Fibroblast of lung (primary cell): ENCODE results near the gene MAP3K2. TPM values are rescaled to one million over a fixed set of nuclear protein-coding genes. Genes with fewer than 3 reads are reported as not detected.

Experiments
- DNase-seq, 2 donors: peaks; one replicate each; pipeline versions ENCODE4 v3.0.0 to v3.0.0-alpha.2; 2010; ENCODE audit warnings: low read depth in 2 of 2
- H2AFZ ChIP-seq: 2 replicates; pipeline ENCODE4 v1.5.1; 2012; ENCODE audit warnings: low read length, control low read depth, inconsistent platforms
- H3K27ac ChIP-seq: 2 replicates; pipeline ENCODE4 v1.5.1; 2011; ENCODE audit warnings: low read length, control low read depth; ENCODE audit not compliant: insufficient read depth
- H3K27me3 ChIP-seq: 2 replicates; pipeline ENCODE4 v1.5.1; 2011; ENCODE audit warnings: mild to moderate bottlenecking, low read length; ENCODE audit not compliant: control insufficient read depth, insufficient read depth
- H3K36me3 ChIP-seq: 2 replicates; pipeline ENCODE4 v1.5.1; 2011; ENCODE audit warnings: low read length; ENCODE audit not compliant: control insufficient read depth, insufficient read depth
- H3K4me1 ChIP-seq: 2 replicates; pipeline ENCODE4 v1.5.1; 2011; ENCODE audit warnings: low read length; ENCODE audit not compliant: control insufficient read depth, insufficient read depth; ENCODE audit errors: extremely low read depth
- H3K4me2 ChIP-seq: 2 replicates; pipeline ENCODE4 v1.5.1; 2011; ENCODE audit warnings: low read length, control low read depth; ENCODE audit not compliant: insufficient read depth; ENCODE audit errors: extremely low read depth
- H3K4me3 ChIP-seq, 4 experiments: fragments of 200-600 bp in 1 of 4; sonication (generic) in 1 of 4; replicated peaks in 1 of 4; 2 replicates each; pipeline ENCODE4 v1.5.1; 2011 to 2016; ENCODE audit warnings: low read length in 4 of 4, low read depth in 3 of 4, mild to moderate bottlenecking in 3 of 4, control low read depth in 2 of 4, inconsistent platforms in 1 of 4, mixed read lengths in 1 of 4; ENCODE audit not compliant: insufficient read depth in 1 of 4; ENCODE audit errors: control extremely low read depth in 1 of 4
- H3K79me2 ChIP-seq: 2 replicates; pipeline ENCODE4 v1.5.1; 2012; ENCODE audit warnings: mild to moderate bottlenecking, low read length, inconsistent platforms; ENCODE audit not compliant: control insufficient read depth, insufficient read depth
- H3K9ac ChIP-seq: 2 replicates; pipeline ENCODE4 v1.5.1; 2011; ENCODE audit warnings: mild to moderate bottlenecking, low read length, control low read depth; ENCODE audit not compliant: insufficient read depth
- H3K9me3 ChIP-seq: 2 replicates; pipeline ENCODE4 v1.5.1; 2012; ENCODE audit warnings: low read depth, low read length; ENCODE audit not compliant: control insufficient read depth, insufficient read depth
- H4K20me1 ChIP-seq: 2 replicates; pipeline ENCODE4 v1.5.1; 2011; ENCODE audit warnings: low read length; ENCODE audit not compliant: control insufficient read depth, insufficient read depth; ENCODE audit errors: extremely low read depth
- CTCF ChIP-seq, 2 donors: IDR thresholded peaks in 1 of 2; conservative IDR thresholded peaks in 1 of 2; 1 replicate in 1 of 2; 2 replicates in 1 of 2; pipeline ENCODE4 v1.5.1; 2011 to 2012; ENCODE audit warnings: low read length in 2 of 2, control low read depth in 1 of 2, inconsistent platforms in 1 of 2, low read depth in 1 of 2, mild to moderate bottlenecking in 1 of 2
- EZH2 ChIP-seq: IDR thresholded peaks from 2 replicates; pipeline ENCODE4 v1.5.1; 2012; ENCODE audit warnings: low read length, control low read depth, mild to moderate bottlenecking; ENCODE audit errors: missing control alignments
- polyA plus RNA-seq, 2 donors: library from polyadenylated mRNA; depleted of rRNA in 1 of 2; stranded (reverse) in 1 of 2; unstranded in 1 of 2; fragments of >200 nt; gene quantifications; 2 replicates each; pipeline ENCODE4 v1.2.1, GENCODE V29; 2011 to 2012; ENCODE audit warnings: missing spikeins in 1 of 2
- total RNA-seq: library from RNA; depleted of rRNA; stranded (reverse); fragments of >200 nt; gene quantifications from 2 replicates; pipeline ENCODE4 v1.2.1, GENCODE V29; 2014

MAP3K2 gene
- total and polyA plus RNA-seq, 2 donors (not counting 1 experiment from before 2014, with no cell fraction given) = 15.6 to 30.1 TPM

GRCh38 chr2:127293748-127294562 is 93.8 kb downstream of the MAP3K2 start, which contains the start of gene ERCC3:
Gene ERCC3 (minus strand): TSS chr2:127294144. CDS start chr2:127294081, 63 bp downstream.
- H3K4me1 ChIP-seq = no peaks in the 10 kb centered on the region
- peaks cover 9% of the 10 kb centered on the region for H3K79me2 ChIP-seq
- H3K9me3 ChIP-seq = no peaks in the 10 kb centered on the region
- H2AFZ ChIP-seq = peak within 1 kb of the TSS; percentile 88
- H4K20me1 ChIP-seq = no peaks in the 10 kb centered on the region
- no peak for TF ChIP-seq CTCF (conservative IDR thresholded peaks at IDR 0.05 in 1 of 2, IDR thresholded peaks at IDR 0.05 in 1 of 2; ENCODE audit: low read depth in 1 of 2, low read length in 2 of 2)
- no peak for TF ChIP-seq EZH2
- peak within 1 kb of the TSS; percentile 74 to 98 (median 96) for H3K4me3 ChIP-seq
- H3K9ac ChIP-seq = peak within 1 kb of the TSS; percentile 87
- H3K4me2 ChIP-seq = peak within 1 kb of the TSS; percentile 64
- peaks cover 11% of the 10 kb centered on the region for H3K36me3 ChIP-seq
- DNase-seq = peak; percentile 81 to 82
- H3K27me3 ChIP-seq = no peaks in the 10 kb centered on the region
- H3K27ac ChIP-seq = peak within 1 kb of the TSS; percentile 83

GRCh38 chr2:127293386-127293747 is 94.4 kb downstream of the MAP3K2 start:
- TF ChIP-seq EZH2 (no peak), CTCF (conservative IDR thresholded peaks at IDR 0.05 in 1 of 2, IDR thresholded peaks at IDR 0.05 in 1 of 2; ENCODE audit: low read depth in 1 of 2, low read length in 2 of 2) (no peak)
- Histone ChIP-seq H3K79me2 (peaks cover 9% of the 10 kb centered on the region), H3K27me3 (no peaks in the 10 kb centered on the region), H2AFZ (peak overlapping the region; percentile 88), H3K9ac (peak overlapping the region; percentile 87), H3K9me3 (no peaks in the 10 kb centered on the region), H4K20me1 (no peaks in the 10 kb centered on the region), H3K27ac (peak overlapping the region; percentile 83), H3K36me3 (peaks cover 14% of the 10 kb centered on the region), H3K4me1 (no peaks in the 10 kb centered on the region), H3K4me2 (peak overlapping the region; percentile 64), H3K4me3 (peak overlapping the region; percentile 74 to 98 (median 96))
- DNase-seq = peak in 1 of 2 donors; percentile 16

GRCh38 chr2:127288274-127288673 is 99.5 kb downstream of the MAP3K2 start:
- Histone ChIP-seq H3K9ac (no peak overlapping the region), H3K27ac (no peak overlapping the region), H3K4me1 (no peaks in the 10 kb centered on the region), H3K79me2 (peaks cover 3% of the 10 kb centered on the region), H3K27me3 (no peaks in the 10 kb centered on the region), H3K9me3 (no peaks in the 10 kb centered on the region), H3K4me3 (no peak overlapping the region), H4K20me1 (no peaks in the 10 kb centered on the region), H3K36me3 (peaks cover 27% of the 10 kb centered on the region), H3K4me2 (no peak overlapping the region), H2AFZ (no peak overlapping the region)
- no peak for DNase-seq
- TF ChIP-seq CTCF (conservative IDR thresholded peaks at IDR 0.05 in 1 of 2, IDR thresholded peaks at IDR 0.05 in 1 of 2; ENCODE audit: low read depth in 1 of 2, low read length in 2 of 2) = no peak
- TF ChIP-seq EZH2 = no peak
